Brain pericyte (primary cell): Measurements from ENCODE around the gene PTHLH.

Experiments
- DNase-seq: peaks from one replicate; pipeline ENCODE4 v3.0.0-alpha.2; 2012; ENCODE audit warnings: low read depth, low spot score

The PTHLH gene

GRCh38 chr12:27937768-27938167 lies 34.8 kb downstream of the PTHLH start:
- no peak for DNase-seq

- no peak for DNase-seq
Observed at GRCh38 chr12:27936196-27936595, 36.3 kb downstream of the PTHLH start.

- DNase-seq, result no peak
Observed at GRCh38 chr12:27934276-27934675, 38.3 kb downstream of the PTHLH start.

GRCh38 chr12:27931390-27931789 lies 41.1 kb downstream of the PTHLH start:
- no peak for DNase-seq

GRCh38 chr12:27927347-27927746 lies 45.2 kb downstream of the PTHLH start:
- no peak for DNase-seq

- no peak for DNase-seq
Observed at GRCh38 chr12:27924350-27925135, 48.0 kb downstream of the PTHLH start.

GRCh38 chr12:27922531-27923139 lies 49.9 kb downstream of the PTHLH start:
- DNase-seq, result no peak

GRCh38 chr12:27919671-27920235 lies 52.8 kb downstream of the PTHLH start:
- no peak for DNase-seq

GRCh38 chr12:27915536-27915935 lies 57.0 kb downstream of the PTHLH start:
- no peak for DNase-seq

GRCh38 chr12:27915021-27915420 lies 57.5 kb downstream of the PTHLH start:
- no peak for DNase-seq

GRCh38 chr12:27913999-27914614 lies 58.4 kb downstream of the PTHLH start:
- DNase-seq, result no peak

GRCh38 chr12:27911397-27911796 lies 61.1 kb downstream of the PTHLH start:
- no peak for DNase-seq
